Nephron progenitor cell (in vitro differentiated cells): ENCODE data around the gene P4HA3.

Experiments used
- DNase-seq: peaks from one replicate; pipeline ENCODE4 v3.0.0; 2021
- H3K27ac Mint-ChIP-seq: 2 replicates; pipeline ENCODE4 v1.8.0; 2021; ENCODE audit warnings: mild to moderate bottlenecking, moderate library complexity, mixed read lengths
- H3K27me3 Mint-ChIP-seq: 2 replicates; pipeline ENCODE4 v1.8.0; 2021; ENCODE audit warnings: mild to moderate bottlenecking, low read depth, mixed read lengths; ENCODE audit not compliant: poor library complexity
- H3K36me3 Mint-ChIP-seq: 2 replicates; pipeline ENCODE4 v1.8.0; 2021; ENCODE audit warnings: low read depth, mixed read lengths
- H3K4me1 Mint-ChIP-seq: 2 replicates; pipeline ENCODE4 v1.8.0; 2021; ENCODE audit warnings: mixed read lengths
- H3K4me3 Mint-ChIP-seq: 2 replicates; pipeline ENCODE4 v1.8.0; 2021; ENCODE audit warnings: mild to moderate bottlenecking, moderate library complexity, mixed read lengths
- H3K9me3 Mint-ChIP-seq: 2 replicates; pipeline ENCODE4 v1.8.0; 2021; ENCODE audit warnings: mild to moderate bottlenecking, moderate library complexity, mixed read lengths
- TF ChIP-seq, protein P1 (sequence below): fragments of 200-600 bp; sonication (generic); IDR thresholded peaks from 2 replicates; pipeline ENCODE4 v1.5.0; 2021; ENCODE audit warnings: antibody characterized with exemption

Gene P4HA3

DNA sequence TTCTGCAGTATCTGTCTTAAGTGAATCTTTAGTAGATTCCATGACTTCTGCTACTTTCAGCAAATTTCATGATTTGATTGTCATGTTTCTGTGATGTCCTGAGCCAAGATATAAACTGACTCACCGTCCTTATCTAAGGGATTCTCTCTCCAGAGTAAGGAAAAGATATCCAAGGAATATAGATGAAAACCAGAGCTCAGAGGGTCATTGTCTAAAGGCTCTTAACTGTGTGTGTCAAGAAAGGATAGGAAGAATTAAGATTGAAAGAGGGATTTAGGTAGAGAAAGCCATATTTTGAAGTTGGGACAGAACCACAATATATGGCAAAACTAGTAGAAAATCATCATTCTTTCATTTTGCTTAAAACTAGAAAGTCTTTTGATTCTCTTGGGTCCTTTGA lies 89.6 kb downstream of the P4HA3 start:
- Mint-ChIP-seq H3K4me1 (no peaks in the 10 kb centered on the region), H3K27ac (no peak overlapping the region), H3K9me3 (peaks cover 9% of the 10 kb centered on the region), H3K36me3 (peaks cover 55% of the 10 kb centered on the region), H3K27me3 (no peaks in the 10 kb centered on the region), H3K4me3 (no peak overlapping the region)
- TF ChIP-seq, protein P1, sequence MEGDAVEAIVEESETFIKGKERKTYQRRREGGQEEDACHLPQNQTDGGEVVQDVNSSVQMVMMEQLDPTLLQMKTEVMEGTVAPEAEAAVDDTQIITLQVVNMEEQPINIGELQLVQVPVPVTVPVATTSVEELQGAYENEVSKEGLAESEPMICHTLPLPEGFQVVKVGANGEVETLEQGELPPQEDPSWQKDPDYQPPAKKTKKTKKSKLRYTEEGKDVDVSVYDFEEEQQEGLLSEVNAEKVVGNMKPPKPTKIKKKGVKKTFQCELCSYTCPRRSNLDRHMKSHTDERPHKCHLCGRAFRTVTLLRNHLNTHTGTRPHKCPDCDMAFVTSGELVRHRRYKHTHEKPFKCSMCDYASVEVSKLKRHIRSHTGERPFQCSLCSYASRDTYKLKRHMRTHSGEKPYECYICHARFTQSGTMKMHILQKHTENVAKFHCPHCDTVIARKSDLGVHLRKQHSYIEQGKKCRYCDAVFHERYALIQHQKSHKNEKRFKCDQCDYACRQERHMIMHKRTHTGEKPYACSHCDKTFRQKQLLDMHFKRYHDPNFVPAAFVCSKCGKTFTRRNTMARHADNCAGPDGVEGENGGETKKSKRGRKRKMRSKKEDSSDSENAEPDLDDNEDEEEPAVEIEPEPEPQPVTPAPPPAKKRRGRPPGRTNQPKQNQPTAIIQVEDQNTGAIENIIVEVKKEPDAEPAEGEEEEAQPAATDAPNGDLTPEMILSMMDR: no peak
- DNase-seq: no peak

DNA sequence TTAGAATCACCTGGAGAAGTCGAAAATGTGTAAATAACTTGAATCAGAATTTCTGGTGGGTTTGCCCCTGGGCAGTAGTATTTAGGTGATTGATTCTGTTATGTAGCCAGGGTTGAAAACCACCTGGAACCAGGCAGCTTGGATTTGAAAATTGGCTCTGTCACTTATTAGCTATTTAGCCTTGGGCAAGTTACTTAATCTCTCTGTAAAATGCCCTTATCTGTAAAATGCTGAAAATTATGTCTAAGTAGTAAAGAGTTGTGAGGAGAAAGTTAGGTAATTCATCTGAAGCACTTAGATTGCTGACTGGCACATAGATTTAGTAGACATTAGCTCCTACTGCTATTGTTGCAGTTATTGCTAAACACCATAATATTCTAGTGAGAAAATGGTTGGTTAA lies 91.1 kb downstream of the P4HA3 start:
- no peak overlapping the region for H3K27ac Mint-ChIP-seq
- H3K27me3 Mint-ChIP-seq: no peaks in the 10 kb centered on the region
- no peak for DNase-seq
- H3K4me1 Mint-ChIP-seq: no peaks in the 10 kb centered on the region
- no peak overlapping the region for H3K4me3 Mint-ChIP-seq
- H3K36me3 Mint-ChIP-seq: peaks cover 60% of the 10 kb centered on the region
- H3K9me3 Mint-ChIP-seq: peaks cover 11% of the 10 kb centered on the region
- TF ChIP-seq, protein P1: no peak
